ENCODE results near the gene TTC39C.

GRCh38 chr18:24013051-24013450 is 1.5 kb upstream of the TTC39C start:
- TF ChIP-seq CTCF (IDR thresholded peaks at IDR 0.05), result no peak
- TF ChIP-seq POLR2A (IDR thresholded peaks at IDR 0.05), result no peak
